NCI-H345 (cell line): ENCODE data around the gene SH3BP4.

Experiments used
- DNase-seq: peaks from one replicate; lab custom pipeline; 2025; lab: John Stamatoyannopoulos, UW

Gene SH3BP4

DNA sequence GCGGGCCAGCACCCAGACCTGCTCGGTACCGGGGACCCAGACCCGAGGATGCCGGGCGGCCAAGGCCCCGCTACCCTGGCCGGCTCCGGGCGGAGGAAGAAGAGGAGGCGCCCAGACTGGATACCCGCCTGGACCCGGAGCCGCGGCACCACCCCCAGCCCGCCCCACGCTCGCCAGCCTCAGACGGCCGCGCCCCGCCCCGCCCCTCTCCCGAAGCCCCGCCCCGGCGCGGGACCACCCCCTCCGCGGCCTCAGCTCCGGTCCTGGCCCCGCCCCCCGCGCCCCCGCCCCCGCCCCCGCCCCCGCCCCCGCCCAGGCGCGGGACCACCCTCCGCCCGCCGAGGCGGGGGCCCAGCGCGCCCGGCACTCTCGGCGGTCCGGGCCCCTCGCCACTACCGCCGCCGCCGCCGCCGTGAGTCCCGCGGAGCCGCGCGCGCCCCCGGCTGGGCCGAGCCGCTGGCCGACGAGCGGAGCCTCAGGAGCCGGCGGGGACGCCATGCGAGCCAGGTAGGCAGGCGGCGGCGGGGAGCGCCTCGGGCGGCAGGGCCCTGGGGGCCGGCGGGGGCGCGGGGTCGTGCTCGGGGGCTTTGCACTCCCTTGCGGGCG, at the start of gene SH3BP4:
SH3BP4 (plus strand) TSS at position 354 of the 606 bp plus-strand sequence. CDS start 82,986 bp downstream, outside the sequence.
- peak; percentile 72 for DNase-seq

GRCh38 chr2:234904785-234905184, 47.0 kb upstream of the SH3BP4 start:
- DNase-seq = no peak

DNA sequence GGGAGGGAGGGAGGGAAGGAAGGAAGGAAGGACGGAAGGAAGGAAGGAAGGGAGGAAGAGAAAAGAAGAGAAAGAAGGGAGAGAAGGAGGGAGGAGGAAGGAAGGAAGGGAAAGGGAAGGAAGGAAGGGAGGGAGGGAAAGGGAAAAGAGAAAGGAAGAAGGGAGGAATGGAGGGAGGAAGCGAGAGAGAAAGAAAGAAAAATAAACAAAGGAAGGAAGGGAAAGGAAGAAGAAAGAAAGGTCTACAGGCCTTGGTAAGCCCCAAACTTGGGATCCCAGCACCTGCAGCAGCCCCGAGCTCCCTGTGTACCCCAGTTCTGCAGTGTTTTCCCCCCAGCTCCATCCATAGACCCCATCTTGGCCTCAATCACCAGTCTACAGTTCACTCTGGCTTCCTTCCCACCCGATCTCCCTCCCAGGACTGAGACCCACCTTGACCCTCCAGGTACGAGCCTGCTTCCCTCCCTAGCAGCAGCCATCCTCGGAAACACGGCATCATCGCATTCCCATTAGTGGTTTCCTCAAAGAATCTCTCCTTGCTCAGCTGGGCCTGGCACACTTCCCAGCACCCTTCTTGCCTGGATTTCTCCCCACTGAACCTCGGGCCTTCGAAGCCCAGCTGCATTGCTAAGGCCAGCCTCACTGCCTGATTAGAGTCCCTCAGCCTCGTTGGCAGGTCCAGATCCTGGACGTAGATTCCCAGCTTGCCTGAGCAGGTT, 46.1 kb upstream of the SH3BP4 start:
- DNase-seq = no peak

GRCh38 chr2:234910186-234910679, 41.6 kb upstream of the SH3BP4 start:
- no peak for DNase-seq

- no peak for DNase-seq
Measured at GRCh38 chr2:234911271-234911670, 40.5 kb upstream of the SH3BP4 start.

GRCh38 chr2:234912437-234912836, 39.4 kb upstream of the SH3BP4 start:
- DNase-seq = no peak

GRCh38 chr2:234913208-234913626, 38.6 kb upstream of the SH3BP4 start:
- DNase-seq = peak; percentile 52

- DNase-seq = no peak
Measured at GRCh38 chr2:234914371-234915154, 37.3 kb upstream of the SH3BP4 start.

DNA sequence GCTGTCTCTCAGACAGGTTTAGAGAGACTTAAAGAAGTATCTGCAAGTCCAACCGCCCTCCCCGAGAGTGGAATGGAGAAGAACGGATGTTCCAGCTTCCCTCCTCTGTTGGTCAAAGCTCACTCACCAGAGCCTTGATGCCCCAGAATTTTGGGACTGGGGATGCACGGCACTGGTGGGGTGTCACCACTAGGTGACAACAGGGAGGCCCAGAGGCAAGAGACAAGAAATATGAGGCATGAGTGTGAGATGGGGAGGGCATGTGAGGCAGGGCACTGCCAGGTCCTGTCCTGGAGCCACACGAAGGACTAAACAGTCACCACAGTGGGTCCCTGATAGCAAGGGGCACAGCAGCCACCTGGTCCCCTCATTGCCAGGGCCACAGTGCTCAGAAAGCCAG, 35.1 kb upstream of the SH3BP4 start:
- no peak for DNase-seq

DNA sequence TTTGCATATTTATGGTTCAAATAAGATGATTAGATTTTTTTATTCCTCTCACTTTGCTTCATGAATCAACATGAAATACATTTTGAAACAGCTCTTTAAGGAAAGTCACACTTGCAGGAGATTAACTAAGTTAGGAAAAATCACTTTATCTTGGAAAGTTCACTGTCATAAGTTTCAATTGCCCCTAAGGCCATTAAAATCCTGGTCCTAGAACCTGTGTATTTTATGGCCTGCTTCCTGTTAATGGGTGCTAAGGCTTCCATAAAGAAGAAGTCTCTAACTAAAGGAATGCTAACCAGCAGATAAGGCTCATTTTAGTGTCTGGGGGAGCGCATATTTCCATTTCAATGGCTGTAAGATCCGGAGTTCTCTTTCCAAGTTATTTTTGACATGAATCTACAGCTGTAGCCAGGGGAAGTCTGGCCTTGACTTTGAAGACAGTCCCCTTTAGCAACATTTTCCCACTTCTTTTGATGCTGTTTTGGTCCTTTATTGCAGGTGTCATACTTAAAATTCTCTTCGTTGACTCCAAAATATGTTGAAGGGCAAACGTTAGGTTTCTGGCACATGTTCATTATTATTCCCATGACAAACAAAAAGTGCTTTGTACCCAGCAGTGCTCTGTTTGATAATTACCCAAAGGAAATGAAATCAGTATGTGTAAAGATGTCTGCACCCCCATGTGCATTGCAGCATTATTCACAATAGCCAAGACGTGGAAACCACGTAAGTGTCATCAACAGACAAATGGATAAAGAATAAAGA, 34.4 kb upstream of the SH3BP4 start:
- no peak for DNase-seq

DNA sequence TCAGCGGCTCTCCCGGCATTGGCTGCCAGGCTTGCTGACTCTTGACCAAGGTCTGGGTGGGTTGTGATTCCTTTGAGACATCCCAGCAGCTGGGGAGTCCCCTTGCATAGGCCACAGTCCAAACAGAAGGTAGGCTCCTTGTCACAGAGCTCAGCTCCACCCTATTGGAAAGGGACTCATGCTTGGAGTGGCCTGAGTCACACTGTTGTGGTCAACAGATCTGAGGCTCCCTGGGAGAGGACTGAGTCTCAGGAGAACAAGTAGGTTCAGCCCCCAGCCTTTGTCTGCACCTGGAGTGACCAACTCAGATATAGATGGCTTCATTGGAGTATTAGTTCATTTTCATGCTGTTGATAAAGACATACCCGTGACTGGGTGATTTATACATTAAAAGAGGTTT, 32.1 kb upstream of the SH3BP4 start:
- DNase-seq = no peak

DNA sequence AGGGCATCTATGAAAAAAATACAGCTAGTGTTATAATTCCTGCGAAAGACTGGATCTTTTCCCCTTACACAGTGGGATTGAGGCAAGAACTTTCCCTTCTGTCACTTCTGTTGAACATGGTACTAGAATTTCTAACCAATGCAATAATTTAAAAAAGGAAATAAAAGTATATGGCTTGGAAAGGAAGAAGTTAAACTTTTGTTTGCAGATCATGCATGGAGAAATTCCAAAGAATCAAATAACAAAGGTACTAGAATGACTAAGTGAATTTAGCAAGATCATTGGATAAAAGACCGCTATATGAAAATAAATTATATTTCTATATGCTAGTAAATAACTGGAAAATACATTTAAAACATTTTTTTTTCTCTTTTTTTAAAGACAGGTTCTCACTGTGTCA, 31.0 kb upstream of the SH3BP4 start:
- no peak for DNase-seq

GRCh38 chr2:234929002-234929401, 22.8 kb upstream of the SH3BP4 start:
- no peak for DNase-seq

GRCh38 chr2:234930397-234930796, 21.4 kb upstream of the SH3BP4 start:
- no peak for DNase-seq

GRCh38 chr2:234931371-234931770, 20.4 kb upstream of the SH3BP4 start:
- DNase-seq = no peak

DNA sequence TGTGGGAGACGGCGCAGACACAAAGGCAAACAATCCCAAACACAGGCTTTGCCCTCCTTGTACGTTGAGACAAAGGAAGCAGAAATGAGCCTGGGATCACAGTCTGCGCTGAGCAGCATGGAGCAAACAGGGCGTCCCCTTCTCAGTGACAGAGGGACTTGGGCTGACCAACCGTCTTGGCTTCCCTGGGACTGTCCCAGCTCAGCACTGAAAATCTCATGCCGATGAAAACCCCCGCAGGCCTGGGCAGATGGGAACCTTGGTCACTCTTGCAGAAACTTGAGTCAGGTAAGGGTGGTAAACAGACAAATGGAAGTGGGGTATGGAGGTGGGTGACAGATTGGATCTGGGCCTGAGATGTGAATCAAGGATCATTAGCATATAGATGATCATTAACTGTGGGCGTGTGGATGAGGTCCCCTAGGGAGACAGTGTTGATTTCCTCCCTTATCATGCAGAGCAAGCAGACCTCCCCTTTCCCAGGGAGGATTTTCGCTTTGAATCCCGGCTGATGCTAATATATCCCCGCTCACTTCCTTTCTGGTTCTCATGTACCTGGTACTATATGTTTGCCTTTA, 19.1 kb upstream of the SH3BP4 start:
- DNase-seq = peak; percentile 45

DNA sequence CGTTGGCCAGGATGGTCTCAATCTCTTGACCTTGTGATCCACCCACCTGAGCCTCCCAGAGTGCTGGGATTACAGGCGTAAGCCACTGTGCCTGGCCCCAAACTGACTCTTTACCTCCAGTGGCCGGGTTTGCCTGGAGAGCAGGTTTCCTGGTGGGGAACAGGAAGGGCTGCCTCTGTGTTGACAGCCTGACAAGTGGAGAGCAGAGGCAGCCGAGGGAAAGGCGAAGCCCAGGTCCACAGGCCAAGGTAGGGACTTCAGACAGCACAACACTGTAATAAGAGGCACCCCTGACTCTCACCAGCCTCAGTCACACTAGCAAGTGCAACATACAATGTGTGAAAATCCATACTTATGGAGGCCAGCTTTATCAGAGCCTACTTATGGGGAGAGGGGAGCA, 16.5 kb upstream of the SH3BP4 start:
- DNase-seq = no peak

DNA sequence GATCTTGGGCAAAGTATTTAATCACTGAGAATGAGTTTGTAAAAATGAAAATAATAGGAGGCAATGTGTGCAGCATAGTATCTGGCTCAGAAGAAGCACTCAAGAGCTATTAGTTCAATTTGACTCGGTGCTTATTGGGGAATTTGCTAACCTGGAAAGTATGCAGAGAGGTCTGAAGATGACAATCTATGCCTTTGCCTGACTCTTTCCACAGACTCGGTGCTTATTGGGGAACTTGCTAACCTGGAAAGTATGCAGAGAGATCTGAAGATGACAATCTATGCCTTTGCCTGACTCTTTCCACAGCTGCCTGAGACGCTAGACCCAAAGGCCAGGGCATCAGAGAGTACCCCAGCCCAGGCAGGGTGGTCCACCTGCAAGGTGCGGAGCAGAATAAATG, 12.2 kb upstream of the SH3BP4 start:
- DNase-seq = no peak

DNA sequence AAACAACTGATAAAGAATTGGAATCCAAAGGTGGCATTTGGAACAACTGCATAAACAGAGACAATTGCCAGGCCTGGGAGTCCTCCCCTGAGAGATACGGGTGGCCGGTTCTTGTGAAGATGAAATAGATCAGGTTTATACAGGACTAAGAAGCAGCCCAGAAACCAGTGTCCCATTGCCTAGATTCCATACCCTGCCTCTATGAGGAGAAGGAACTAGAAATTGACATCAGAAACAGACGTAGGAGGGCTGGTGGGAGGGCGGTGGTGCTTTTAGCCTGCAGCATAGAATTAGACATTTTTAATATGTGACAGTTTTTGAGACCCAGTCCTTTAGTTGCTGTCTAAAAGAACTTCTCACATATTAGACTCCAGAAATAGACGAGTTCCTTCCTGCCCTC, 11.8 kb upstream of the SH3BP4 start:
- DNase-seq = no peak

DNA sequence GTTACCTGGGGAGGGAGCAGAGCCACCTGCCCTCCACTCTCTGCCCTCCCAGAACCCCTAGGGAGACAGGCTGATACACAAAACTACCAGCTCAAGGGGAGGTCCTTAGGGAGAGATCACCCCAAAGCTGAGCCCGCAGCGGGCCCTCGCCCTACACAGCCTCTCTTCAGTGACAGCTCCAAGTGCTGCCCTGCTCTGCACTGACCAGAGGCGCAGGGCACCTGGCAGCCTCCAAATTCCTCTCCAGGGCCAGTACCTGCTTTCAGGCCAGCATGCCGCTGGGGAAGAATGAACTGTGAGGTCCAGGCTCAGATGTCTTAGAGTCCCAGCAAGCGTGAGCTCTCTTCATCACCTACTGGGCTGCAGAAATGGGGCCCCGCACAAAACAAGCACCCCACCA, 11.3 kb upstream of the SH3BP4 start:
- DNase-seq = no peak

GRCh38 chr2:234945339-234945873, 6.4 kb upstream of the SH3BP4 start:
- DNase-seq = no peak
